MCF 10A (cell line): ENCODE measurements around the gene NFU1. TPM values are rescaled to one million over a fixed set of nuclear protein-coding genes. Genes with fewer than 3 reads are reported as not detected.
"Not testable (repeated sequence)": the region's sequence is repeated elsewhere in the genome, so short reads cannot be mapped to it uniquely, and the experiment has no call there.

ENCODE experiments used
- BruUV-seq: library from RNA; stranded (reverse); fragments of 400-500 nt; replicated peaks from 2 replicates; lab custom pipeline; 2021; lab: Mats Ljungman, UMichigan
- CTCF ChIA-PET: fragments of 300-600 bp; sonication (Branson Sonifier 250); formaldehyde crosslinking; extraction: SDS; loops from one replicate; lab custom pipeline; 2021; ENCODE audit warnings: antibody characterized with exemption, inconsistent platforms; lab: Yijun Ruan, JAX
- POLR2A ChIA-PET: fragments of 300-600, 350-650 bp; sonication (Branson Sonifier 250); formaldehyde crosslinking; extraction: SDS; loops from one replicate; lab custom pipeline; 2020; ENCODE audit warnings: antibody characterized with exemption, inconsistent platforms; lab: Yijun Ruan, JAX
- DNase-seq: peaks from one replicate; pipeline ENCODE4 v3.0.0-alpha.2; 2018; ENCODE audit not compliant: unreplicated experiment
- H3K27ac Mint-ChIP-seq: one replicate; pipeline ENCODE4 v1.8.0; 2022; ENCODE audit warnings: mild to moderate bottlenecking, low read depth, mixed read lengths; ENCODE audit not compliant: unreplicated experiment
- H3K27me3 Mint-ChIP-seq: one replicate; pipeline ENCODE4 v1.8.0; 2022; ENCODE audit warnings: mixed read lengths; ENCODE audit not compliant: insufficient read depth, unreplicated experiment
- H3K36me3 Mint-ChIP-seq: one replicate; pipeline ENCODE4 v1.8.0; 2022; ENCODE audit warnings: mild to moderate bottlenecking, moderate library complexity, mixed read lengths; ENCODE audit not compliant: insufficient read depth, unreplicated experiment
- H3K4me1 Mint-ChIP-seq: one replicate; pipeline ENCODE4 v1.8.0; 2022; ENCODE audit warnings: mixed read lengths; ENCODE audit not compliant: insufficient read depth, unreplicated experiment
- H3K4me3 Mint-ChIP-seq: one replicate; pipeline ENCODE4 v1.8.0; 2022; ENCODE audit warnings: mild to moderate bottlenecking, moderate library complexity, mixed read lengths; ENCODE audit not compliant: unreplicated experiment
- H3K9me3 Mint-ChIP-seq: one replicate; pipeline ENCODE4 v1.8.0; 2022; ENCODE audit warnings: mixed read lengths; ENCODE audit not compliant: unreplicated experiment
- intact Hi-C: fragments of 100-400 bp; cut with micrococcal nuclease; formaldehyde crosslinking; loops from 2 replicates; pipeline ENCODE4 v1.14.1; 2022
- total RNA-seq: library from RNA; stranded (reverse); gene quantifications from 2 replicates; pipeline ENCODE4 v1.2.3, GENCODE V29; 2022
- TF ChIP-seq, protein P1 (sequence below): fragments of 200-600 bp; IDR thresholded peaks from one replicate; pipeline ENCODE4 v1.8.0; 2022; ENCODE audit warnings: antibody characterized with exemption, mild to moderate bottlenecking; ENCODE audit not compliant: unreplicated experiment

NFU1 gene
- total RNA-seq, 1 experiment from 2014 or later, result 32.3 TPM

DNA sequence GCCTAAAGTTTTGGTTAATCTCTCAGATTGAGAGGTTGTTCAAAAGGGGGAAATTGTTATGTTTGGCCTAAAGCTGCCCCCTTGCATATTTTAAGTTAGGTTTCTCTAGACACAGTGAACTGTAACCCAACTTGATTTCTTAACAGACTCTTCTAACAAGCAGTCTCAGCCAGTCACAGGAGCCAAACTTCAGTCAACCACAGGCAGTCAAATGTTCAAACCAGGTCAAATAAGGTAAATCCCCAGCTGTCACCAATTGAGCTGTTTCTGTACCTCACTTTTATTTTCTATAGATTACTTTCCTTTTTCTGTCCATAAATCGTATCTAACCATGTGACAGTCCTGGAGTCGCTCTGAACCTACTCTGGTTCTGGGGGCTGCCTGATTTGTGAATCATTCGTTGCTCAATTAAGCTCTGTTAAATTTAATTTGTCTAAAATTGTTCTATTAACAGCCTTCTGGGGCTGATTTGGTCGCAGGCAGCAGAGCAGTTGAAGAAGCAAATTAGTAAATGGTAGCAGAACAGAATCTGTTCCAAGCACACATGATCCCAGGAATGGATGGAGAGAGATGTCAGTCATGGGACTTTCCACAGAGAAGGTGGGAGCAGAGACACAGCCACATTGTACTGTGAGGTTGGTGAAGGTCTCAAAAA, 16.4 kb upstream of the NFU1 start:
- no peak overlapping the region for H3K4me3 Mint-ChIP-seq
- no peaks in the 10 kb centered on the region for H3K27me3 Mint-ChIP-seq
- DNase-seq, result no peak
- TF ChIP-seq, protein P1, sequence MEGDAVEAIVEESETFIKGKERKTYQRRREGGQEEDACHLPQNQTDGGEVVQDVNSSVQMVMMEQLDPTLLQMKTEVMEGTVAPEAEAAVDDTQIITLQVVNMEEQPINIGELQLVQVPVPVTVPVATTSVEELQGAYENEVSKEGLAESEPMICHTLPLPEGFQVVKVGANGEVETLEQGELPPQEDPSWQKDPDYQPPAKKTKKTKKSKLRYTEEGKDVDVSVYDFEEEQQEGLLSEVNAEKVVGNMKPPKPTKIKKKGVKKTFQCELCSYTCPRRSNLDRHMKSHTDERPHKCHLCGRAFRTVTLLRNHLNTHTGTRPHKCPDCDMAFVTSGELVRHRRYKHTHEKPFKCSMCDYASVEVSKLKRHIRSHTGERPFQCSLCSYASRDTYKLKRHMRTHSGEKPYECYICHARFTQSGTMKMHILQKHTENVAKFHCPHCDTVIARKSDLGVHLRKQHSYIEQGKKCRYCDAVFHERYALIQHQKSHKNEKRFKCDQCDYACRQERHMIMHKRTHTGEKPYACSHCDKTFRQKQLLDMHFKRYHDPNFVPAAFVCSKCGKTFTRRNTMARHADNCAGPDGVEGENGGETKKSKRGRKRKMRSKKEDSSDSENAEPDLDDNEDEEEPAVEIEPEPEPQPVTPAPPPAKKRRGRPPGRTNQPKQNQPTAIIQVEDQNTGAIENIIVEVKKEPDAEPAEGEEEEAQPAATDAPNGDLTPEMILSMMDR, result no peak
- H3K9me3 Mint-ChIP-seq, result no peaks in the 10 kb centered on the region
- no peak overlapping the region for H3K27ac Mint-ChIP-seq
- peaks cover 10% of the 10 kb centered on the region for H3K36me3 Mint-ChIP-seq
- no peaks in the 10 kb centered on the region for H3K4me1 Mint-ChIP-seq
- intact Hi-C loops, result no loop called here
- ChIA-PET CTCF (interaction anchor here (1.1 kb wide), 1 partner anchor 16 kb away, joined by 3 read pairs; the partner anchor contains the start of gene NFU1), POLR2A (interaction anchor here (1.4 kb wide), 1 partner anchor 10 kb away, joined by 3 read pairs; no protein-coding TSS in a partner anchor)
- no TSS peak for BruUV-seq

DNA sequence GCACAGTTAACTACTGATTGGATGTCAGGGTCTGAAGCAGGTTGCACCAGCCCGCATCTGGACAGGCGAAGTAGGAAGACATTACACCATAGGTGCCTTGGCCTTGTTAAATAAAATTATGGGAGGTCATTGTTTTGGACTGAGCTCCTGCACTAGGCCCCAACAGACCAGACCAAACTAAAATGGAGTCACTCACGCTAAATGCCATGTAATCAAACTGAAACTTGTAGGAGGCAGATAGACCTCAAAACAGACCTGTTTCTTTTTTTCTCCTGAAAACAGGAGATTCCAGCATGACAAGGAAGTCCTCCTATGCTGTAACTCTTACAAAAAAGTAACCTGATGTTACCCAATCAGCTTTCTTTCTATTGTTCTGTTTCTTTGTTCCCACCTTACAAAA, 15.5 kb upstream of the NFU1 start:
- ChIA-PET POLR2A (interaction anchor here (1.5 kb wide), 1 partner anchor 11 kb away, joined by 3 read pairs; no protein-coding TSS in a partner anchor), CTCF (interaction anchor here (1.1 kb wide), 1 partner anchor 15 kb away, joined by 3 read pairs; the partner anchor contains the start of gene NFU1)
- Mint-ChIP-seq H3K4me3 (no peak overlapping the region), H3K9me3 (no peaks in the 10 kb centered on the region), H3K36me3 (peaks cover 6% of the 10 kb centered on the region), H3K27ac (no peak overlapping the region), H3K27me3 (no peaks in the 10 kb centered on the region), H3K4me1 (no peaks in the 10 kb centered on the region)
- TF ChIP-seq, protein P1, result no peak
- BruUV-seq, result no TSS peak
- DNase-seq, result no peak
- intact Hi-C loops, result no loop called here

DNA sequence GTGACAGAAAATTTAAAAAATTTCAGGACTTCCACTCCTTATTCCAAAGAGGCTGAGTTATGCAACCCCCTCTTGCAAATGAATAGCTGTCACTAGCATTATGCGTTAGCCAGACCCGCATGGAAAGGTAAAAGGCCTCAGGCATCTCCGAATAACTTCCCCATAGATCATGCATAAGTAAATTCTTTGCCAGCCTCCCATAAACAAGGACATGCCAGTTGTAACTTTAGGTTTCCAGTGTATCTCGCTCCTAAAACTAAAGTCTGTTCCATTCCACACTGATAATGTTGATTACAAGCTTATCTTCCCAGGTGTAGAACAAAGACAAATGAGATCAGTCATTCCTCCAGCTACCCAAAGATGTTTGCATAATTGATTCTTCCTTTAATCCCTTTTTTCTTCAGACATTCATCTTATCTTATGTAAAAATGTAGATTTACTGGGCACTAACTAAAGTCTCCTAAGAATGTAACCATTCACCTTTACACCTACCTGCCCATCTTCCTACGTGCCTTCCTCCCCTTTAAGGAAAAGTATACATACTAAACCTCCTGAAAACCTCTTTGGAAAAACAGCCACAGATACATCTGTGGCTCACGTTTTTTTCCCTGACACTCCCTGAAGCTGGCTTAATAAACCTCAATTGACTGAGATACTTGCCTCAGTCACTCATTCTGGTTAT, 13.6 kb upstream of the NFU1 start:
- Mint-ChIP-seq H3K9me3 (no peaks in the 10 kb centered on the region), H3K27ac (no peak overlapping the region), H3K36me3 (no peaks in the 10 kb centered on the region), H3K27me3 (no peaks in the 10 kb centered on the region), H3K4me3 (no peak overlapping the region), H3K4me1 (no peaks in the 10 kb centered on the region)
- CTCF ChIA-PET, result interaction anchor here (0.9 kb wide), 1 partner anchor 20 kb away, joined by 3 read pairs; no protein-coding TSS in a partner anchor
- no peak for DNase-seq
- intact Hi-C loops, result no loop called here
- BruUV-seq, result no TSS peak
- POLR2A ChIA-PET, result interaction anchor here (0.7 to 1.5 kb wide), 3 partner anchors 9 to 14 kb away, joined by 3 to 5 read pairs (median 3); partner anchors contain the start of gene NFU1
- TF ChIP-seq, protein P1, result no peak

DNA sequence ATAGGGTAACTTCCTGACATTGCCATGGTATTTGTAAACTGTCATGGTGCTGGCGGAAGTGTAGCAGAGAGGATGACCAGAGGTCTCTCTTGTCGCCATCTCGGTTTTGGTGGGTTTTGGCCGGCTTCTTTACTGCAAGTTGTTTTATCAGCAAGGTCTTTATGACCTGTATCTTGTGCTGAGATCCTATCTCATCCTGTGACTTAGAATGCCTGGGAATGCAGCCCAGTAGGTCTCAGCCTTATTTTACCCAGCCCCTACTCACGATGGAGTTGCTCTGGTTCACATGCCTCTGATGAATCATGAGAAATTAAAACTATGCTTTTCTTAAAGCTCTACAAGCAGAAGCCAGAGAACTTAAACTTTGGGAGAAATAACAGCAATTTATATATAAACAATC, 12.7 kb upstream of the NFU1 start:
- no peaks in the 10 kb centered on the region for H3K4me1 Mint-ChIP-seq
- no peaks in the 10 kb centered on the region for H3K36me3 Mint-ChIP-seq
- H3K9me3 Mint-ChIP-seq, result no peaks in the 10 kb centered on the region
- H3K4me3 Mint-ChIP-seq, result no peak overlapping the region
- TF ChIP-seq, protein P1, result no peak
- no peak overlapping the region for H3K27ac Mint-ChIP-seq
- DNase-seq, result no peak
- ChIA-PET POLR2A (no interaction called here), CTCF (no interaction called here)
- intact Hi-C loops, result no loop called here
- BruUV-seq, result no TSS peak
- no peaks in the 10 kb centered on the region for H3K27me3 Mint-ChIP-seq

DNA sequence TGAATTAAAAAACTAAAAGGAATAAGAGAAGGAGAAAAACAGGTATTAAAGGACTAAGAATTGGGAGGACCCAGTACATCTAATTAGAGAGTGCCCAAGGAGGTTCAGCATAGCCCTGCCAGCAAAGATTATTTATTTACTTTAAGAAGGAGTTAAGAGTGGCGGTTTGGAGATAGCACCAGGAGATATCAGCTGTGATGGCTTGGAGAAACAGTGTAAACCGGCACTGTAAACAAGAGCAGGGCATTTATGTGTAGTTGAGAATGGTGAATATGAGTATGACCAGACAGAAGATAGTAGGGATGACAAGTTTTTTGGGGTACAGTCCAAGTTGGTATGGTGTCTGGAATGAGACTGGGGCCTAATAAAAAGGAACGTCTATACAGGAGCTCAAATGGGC, 6.4 kb upstream of the NFU1 start:
- H3K27me3 Mint-ChIP-seq, H3K27ac Mint-ChIP-seq, BruUV-seq, H3K4me1 Mint-ChIP-seq, intact Hi-C loops, POLR2A ChIA-PET, H3K9me3 Mint-ChIP-seq, H3K4me3 Mint-ChIP-seq, DNase-seq, H3K36me3 Mint-ChIP-seq: not testable (repeated sequence)
- CTCF ChIA-PET, result interaction anchor here (0.6 kb wide), 1 partner anchor 31 kb away, joined by 3 read pairs; no protein-coding TSS in a partner anchor

DNA sequence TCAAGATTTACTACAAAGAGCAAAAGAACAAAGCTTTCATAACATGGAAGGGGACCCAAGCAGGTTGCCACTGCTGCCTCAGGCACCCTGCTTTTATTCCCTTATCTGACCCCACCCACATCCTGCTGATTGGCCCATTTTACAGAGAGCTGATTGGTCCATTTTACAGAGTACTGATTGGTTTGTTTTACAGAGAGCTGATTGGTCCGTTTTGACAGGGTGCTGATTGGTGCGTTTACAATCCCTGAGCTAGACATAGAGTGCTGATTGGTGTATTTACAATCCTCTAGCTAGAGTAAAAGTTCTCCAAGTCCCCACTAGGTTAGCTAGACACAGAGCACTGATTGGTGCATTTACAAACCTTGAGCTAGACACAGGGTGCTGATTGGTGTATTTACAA, 2.3 kb upstream of the NFU1 start:
- H3K36me3 Mint-ChIP-seq, H3K27me3 Mint-ChIP-seq, H3K27ac Mint-ChIP-seq, H3K4me3 Mint-ChIP-seq, POLR2A ChIA-PET, H3K9me3 Mint-ChIP-seq, BruUV-seq, DNase-seq, CTCF ChIA-PET: not testable (repeated sequence)
- intact Hi-C loops, result loop anchor here (5.0 kb wide), 1 partner anchor 203 kb away; the partner anchor contains the start of gene AAK1
- H3K4me1 Mint-ChIP-seq, result peaks cover 12% of the 10 kb centered on the region
